Suprapubic skin (tissue), 4 donors: Measurements from ENCODE around the gene PCNX1. TPM values are rescaled to one million over a fixed set of nuclear protein-coding genes. Genes with fewer than 3 reads are reported as not detected.

ENCODE experiments used
- DNase-seq, 2 donors: peaks; one replicate each; pipeline ENCODE4 v3.0.0-alpha.2; 2019; ENCODE audit warnings: low spot score in 2 of 2
- H3K27ac ChIP-seq: fragments of 200-600 bp; sonication (generic); one replicate; pipeline ENCODE4 v1.5.1; 2019
- H3K27me3 ChIP-seq: fragments of 200-600 bp; sonication (generic); one replicate; pipeline ENCODE4 v1.5.1; 2019
- H3K36me3 ChIP-seq: fragments of 200-600 bp; sonication (generic); one replicate; pipeline ENCODE4 v1.5.1; 2019
- H3K4me1 ChIP-seq: fragments of 200-600 bp; sonication (generic); one replicate; pipeline ENCODE4 v1.5.1; 2019
- H3K4me3 ChIP-seq: fragments of 200-600 bp; sonication (generic); one replicate; pipeline ENCODE4 v1.5.1; 2019; ENCODE audit warnings: mild to moderate bottlenecking
- H3K9me3 ChIP-seq: fragments of 200-600 bp; sonication (generic); one replicate; pipeline ENCODE4 v1.5.1; 2019
- CTCF ChIP-seq, 2 donors: fragments of 200-600 bp in 1 of 2; fragments of 450-650 bp in 1 of 2; sonication (generic) in 1 of 2; IDR thresholded peaks; one replicate each; pipeline ENCODE4 v1.5.1; 2016 to 2019; ENCODE audit warnings: antibody characterized with exemption in 2 of 2, mild to moderate bottlenecking in 1 of 2, moderate library complexity in 1 of 2
- EP300 ChIP-seq: sonication (generic); formaldehyde crosslinking; IDR thresholded peaks from one replicate; pipeline ENCODE4 v1.6.1; 2017; ENCODE audit warnings: antibody characterized with exemption
- POLR2A ChIP-seq, 2 donors: fragments of 450-650 bp; IDR thresholded peaks; one replicate each; pipeline ENCODE4 v1.6.1; 2017; ENCODE audit warnings: antibody characterized with exemption in 2 of 2, mild to moderate bottlenecking in 2 of 2, moderate library complexity in 2 of 2
- POLR2AphosphoS5 ChIP-seq, 3 donors: sonication (generic); formaldehyde crosslinking; IDR thresholded peaks; one replicate each; pipeline ENCODE4 v1.6.1; 2017; ENCODE audit warnings: antibody characterized with exemption in 3 of 3
- WGBS: methylation state at CpG from one replicate; pipeline ENCODE4 v1.1.5; 2018; 5-methylcytosine and 5-hydroxymethylcytosine counted together
- total RNA-seq, 4 donors: library from RNA; depleted of rRNA; stranded (reverse); fragments of >200 nt; gene quantifications; one replicate each; pipeline ENCODE4 v1.1.0, GENCODE V29; 2016

Gene PCNX1
- total RNA-seq, 4 donors from 2014 or later, result 22.0 to 95.4 (median 29.7) TPM

- no peak overlapping the region for H3K27ac ChIP-seq
- no peaks in the 10 kb centered on the region for H3K4me1 ChIP-seq
- no peaks in the 10 kb centered on the region for H3K27me3 ChIP-seq
- DNase-seq, result no peak
- H3K36me3 ChIP-seq, result peaks cover 9% of the 10 kb centered on the region
- TF ChIP-seq POLR2AphosphoS5 (IDR thresholded peaks at IDR 0.05) (no peak), EP300 (no peak), POLR2A (IDR thresholded peaks at IDR 0.05) (no peak), CTCF (IDR thresholded peaks at IDR 0.05) (no peak)
- WGBS, result 93% methylated on average over 5 of the region's 5 CpGs
- no peaks in the 10 kb centered on the region for H3K9me3 ChIP-seq
- H3K4me3 ChIP-seq, result no peak overlapping the region
These were observed 189.7 kb downstream of the PCNX1 start for GRCh38 chr14:71096947-71097346.

- H3K4me3 ChIP-seq, result no peak overlapping the region
These were observed 196.6 kb downstream of the PCNX1 start for GRCh38 chr14:71103662-71104484.

GRCh38 chr14:71105177-71105576 is 197.9 kb downstream of the PCNX1 start:
- 75% methylated on average over 2 of the region's 2 CpGs for WGBS
- no peak for DNase-seq
- Histone ChIP-seq H3K9me3 (no peaks in the 10 kb centered on the region), H3K4me3 (no peak overlapping the region), H3K36me3 (peaks cover 53% of the 10 kb centered on the region), H3K27me3 (no peaks in the 10 kb centered on the region), H3K4me1 (no peaks in the 10 kb centered on the region), H3K27ac (no peak overlapping the region)
- TF ChIP-seq POLR2A (IDR thresholded peaks at IDR 0.05) (no peak), CTCF (IDR thresholded peaks at IDR 0.05) (no peak), POLR2AphosphoS5 (IDR thresholded peaks at IDR 0.05) (no peak), EP300 (no peak)

More at GRCh38 chr14:71103662-71104484, 196.6 kb downstream of the PCNX1 start:
- 63% methylated on average over 3 of the region's 3 CpGs for WGBS
- peaks cover 40% of the 10 kb centered on the region for H3K36me3 ChIP-seq
- H3K27ac ChIP-seq, result no peak overlapping the region
- H3K9me3 ChIP-seq, result no peaks in the 10 kb centered on the region
- TF ChIP-seq CTCF (IDR thresholded peaks at IDR 0.05) (peak; percentile 29 to 68), POLR2A (IDR thresholded peaks at IDR 0.05) (no peak)
- DNase-seq, result no peak
- no peaks in the 10 kb centered on the region for H3K27me3 ChIP-seq
- H3K4me1 ChIP-seq, result no peaks in the 10 kb centered on the region

GRCh38 chr14:71107921-71108320 is 200.7 kb downstream of the PCNX1 start:
- WGBS, result 99% methylated on average over 2 of the region's 2 CpGs
- no peaks in the 10 kb centered on the region for H3K9me3 ChIP-seq
- H3K4me1 ChIP-seq, result no peaks in the 10 kb centered on the region
- no peak overlapping the region for H3K4me3 ChIP-seq
- H3K36me3 ChIP-seq, result peaks cover 53% of the 10 kb centered on the region
- no peak for TF ChIP-seq POLR2AphosphoS5 (IDR thresholded peaks at IDR 0.05)
- TF ChIP-seq POLR2A (IDR thresholded peaks at IDR 0.05), result no peak
- no peak for TF ChIP-seq EP300
- TF ChIP-seq CTCF (IDR thresholded peaks at IDR 0.05), result no peak
- no peak for DNase-seq
- H3K27me3 ChIP-seq, result no peaks in the 10 kb centered on the region
- no peak overlapping the region for H3K27ac ChIP-seq

GRCh38 chr14:71108398-71109119 is 201.3 kb downstream of the PCNX1 start:
- Histone ChIP-seq H3K27ac (no peak overlapping the region), H3K4me1 (no peaks in the 10 kb centered on the region), H3K27me3 (no peaks in the 10 kb centered on the region), H3K36me3 (peaks cover 49% of the 10 kb centered on the region), H3K4me3 (no peak overlapping the region), H3K9me3 (no peaks in the 10 kb centered on the region)
- 92% methylated on average over 16 of the region's 16 CpGs for whole genome bisulfite sequencing
- no peak for TF ChIP-seq CTCF (IDR thresholded peaks at IDR 0.05)
- TF ChIP-seq EP300, result no peak
- no peak for TF ChIP-seq POLR2A (IDR thresholded peaks at IDR 0.05)
- no peak for TF ChIP-seq POLR2AphosphoS5 (IDR thresholded peaks at IDR 0.05)
- no peak for DNase-seq
